MV-4-11 (cell line): ENCODE measurements around the gene EXD3.
A peak's percentile ranks its signal among the peaks of the same experiment; 100 is the strongest.
"Not testable (repeated sequence)": the region's sequence is repeated elsewhere in the genome, so short reads cannot be mapped to it uniquely, and the experiment has no call there.

Experiments
- DNase-seq: peaks from one replicate; lab custom pipeline; 2025; lab: John Stamatoyannopoulos, UW

Gene EXD3

DNA sequence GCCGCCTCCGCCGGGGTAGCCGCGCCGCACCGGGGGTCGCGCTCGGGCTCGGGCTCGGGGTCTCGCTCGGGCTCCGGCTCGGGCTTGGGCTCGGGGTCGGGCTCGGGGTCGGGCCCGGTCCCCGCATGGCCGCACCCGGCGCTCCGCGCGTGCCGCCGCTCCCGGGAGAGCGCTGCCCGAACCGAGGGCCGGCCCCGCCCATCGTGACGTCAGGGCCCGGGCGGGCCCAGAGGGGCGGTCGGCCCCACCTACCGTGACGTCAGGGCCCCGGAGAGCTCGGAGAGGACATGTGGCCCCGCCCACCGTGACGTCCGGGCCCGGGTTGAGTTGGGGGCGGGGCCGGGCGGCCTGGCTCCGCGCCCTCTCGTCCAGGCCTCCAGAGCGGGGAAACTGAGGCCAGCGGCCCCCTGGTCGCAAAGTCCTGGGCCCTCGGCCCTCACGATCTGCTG lies 36.2 kb upstream of the EXD3 start, which contains the start of gene NSMF:
Gene NSMF (minus strand): TSS at position 183 of the 449 bp plus-strand sequence. CDS start 232 bp downstream, outside the sequence.
- peak; percentile 74 for DNase-seq

DNA sequence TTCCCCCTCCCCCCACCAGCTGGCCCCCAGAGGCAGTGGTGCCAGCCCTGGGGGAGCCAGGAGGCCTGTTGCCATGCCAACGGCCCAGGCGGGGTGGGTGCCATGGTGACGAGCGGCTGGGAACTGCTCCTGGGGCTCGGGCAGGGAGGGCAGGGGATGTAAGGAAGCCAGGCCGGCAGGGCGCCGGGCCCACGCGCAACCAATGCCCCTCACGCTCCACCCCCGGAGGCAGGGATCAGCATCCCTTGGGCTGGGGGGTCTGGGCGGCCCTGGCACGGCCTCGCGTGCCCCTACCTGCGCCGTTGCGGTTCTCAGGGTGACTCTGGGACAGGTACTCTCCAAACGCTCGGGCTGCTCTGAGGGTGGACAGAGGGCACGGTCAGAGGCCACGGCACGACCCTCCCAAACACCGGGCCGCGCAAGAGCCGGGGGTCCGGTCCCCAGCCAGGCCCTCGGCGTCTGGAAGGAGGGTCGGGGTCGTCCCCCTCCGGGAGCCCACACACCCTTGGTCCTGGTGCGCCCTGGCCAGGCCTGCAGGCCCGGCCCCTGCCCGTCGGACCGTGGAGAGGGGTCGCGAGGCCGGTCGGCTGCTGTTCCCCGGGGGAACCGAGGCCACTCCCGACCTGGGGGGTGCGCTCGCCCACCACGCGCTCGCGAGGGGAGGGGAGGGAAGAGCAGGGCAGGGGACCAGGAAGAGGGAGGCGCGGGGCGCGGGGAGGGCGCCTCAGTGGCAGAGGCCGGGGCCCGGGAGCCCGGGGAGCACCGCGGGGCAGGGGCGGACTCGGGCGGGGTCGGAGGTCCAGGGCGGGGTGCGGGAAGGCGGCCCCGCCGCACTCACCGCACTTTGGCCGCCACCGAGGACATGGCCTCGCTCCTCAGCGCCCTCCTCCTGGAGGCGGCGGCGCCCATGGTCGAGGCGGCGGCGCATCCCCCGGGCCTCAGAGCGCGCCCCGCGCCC lies 35.5 kb upstream of the EXD3 start:
- no peak for DNase-seq

DNA sequence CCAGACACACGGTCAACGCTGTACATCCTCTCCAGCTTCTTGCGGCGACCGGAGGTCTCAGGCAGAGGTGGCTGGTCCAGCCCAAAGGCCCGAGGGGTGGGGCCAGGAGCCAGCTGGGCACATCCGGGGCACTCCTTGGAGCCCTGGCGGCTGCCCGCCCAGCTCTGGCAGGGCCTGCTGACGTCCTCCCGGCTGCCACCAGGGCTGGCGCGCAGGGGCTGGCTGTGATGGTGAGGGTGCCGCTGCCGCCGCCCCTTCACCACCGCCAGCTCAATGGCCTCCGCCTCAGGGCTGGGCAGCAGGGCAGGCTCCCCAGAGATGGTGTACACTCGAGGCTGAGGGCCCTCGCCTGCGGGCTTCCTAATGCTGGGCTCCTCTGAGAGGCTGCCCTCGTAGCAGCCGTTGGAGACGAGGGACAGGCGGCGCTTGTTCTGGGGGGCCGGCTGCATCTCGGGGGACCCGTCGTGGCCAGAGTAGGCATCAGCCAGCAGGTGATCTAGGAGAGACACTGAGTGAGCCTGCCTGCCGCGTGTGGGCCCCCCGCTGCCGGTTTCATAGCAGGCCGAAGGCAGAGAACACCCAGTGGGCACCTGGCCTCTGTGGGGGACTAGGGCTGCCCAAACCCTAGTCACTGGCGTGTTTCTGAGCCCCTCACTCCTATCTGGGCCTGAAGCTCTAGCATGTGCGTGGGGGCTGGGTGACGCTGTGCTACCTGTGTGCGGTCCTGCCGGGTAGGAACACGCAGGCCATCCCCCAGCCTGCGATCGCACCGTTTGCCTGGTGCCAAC lies 34.6 kb upstream of the EXD3 start:
- DNase-seq = no peak

DNA sequence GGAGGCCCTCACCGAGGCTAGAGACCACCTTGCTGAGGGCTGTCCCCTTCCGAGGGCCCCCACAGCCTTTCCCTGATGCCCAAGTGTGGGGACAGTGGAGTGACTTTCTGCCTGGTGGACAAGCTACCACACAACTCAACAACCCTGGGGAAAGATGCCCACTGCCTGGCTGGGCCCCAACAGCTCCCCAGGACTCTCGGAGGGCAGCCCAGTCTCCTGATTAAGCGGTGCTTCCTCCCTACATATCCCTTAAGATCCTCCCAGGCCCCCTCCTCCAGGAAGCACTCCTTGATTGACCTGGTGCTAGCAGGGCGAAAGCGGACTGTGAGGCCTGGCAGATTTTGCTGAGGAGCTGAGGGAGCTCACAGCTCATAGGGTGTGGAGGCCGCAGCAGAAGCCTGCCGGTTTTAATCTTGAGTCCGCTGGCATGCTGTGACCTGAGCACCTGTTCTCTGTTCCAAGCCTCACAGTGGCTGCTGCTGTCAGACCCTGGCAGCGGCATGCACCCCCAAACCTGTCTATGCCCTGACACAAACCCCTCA lies 34.0 kb upstream of the EXD3 start:
- DNase-seq = no peak

DNA sequence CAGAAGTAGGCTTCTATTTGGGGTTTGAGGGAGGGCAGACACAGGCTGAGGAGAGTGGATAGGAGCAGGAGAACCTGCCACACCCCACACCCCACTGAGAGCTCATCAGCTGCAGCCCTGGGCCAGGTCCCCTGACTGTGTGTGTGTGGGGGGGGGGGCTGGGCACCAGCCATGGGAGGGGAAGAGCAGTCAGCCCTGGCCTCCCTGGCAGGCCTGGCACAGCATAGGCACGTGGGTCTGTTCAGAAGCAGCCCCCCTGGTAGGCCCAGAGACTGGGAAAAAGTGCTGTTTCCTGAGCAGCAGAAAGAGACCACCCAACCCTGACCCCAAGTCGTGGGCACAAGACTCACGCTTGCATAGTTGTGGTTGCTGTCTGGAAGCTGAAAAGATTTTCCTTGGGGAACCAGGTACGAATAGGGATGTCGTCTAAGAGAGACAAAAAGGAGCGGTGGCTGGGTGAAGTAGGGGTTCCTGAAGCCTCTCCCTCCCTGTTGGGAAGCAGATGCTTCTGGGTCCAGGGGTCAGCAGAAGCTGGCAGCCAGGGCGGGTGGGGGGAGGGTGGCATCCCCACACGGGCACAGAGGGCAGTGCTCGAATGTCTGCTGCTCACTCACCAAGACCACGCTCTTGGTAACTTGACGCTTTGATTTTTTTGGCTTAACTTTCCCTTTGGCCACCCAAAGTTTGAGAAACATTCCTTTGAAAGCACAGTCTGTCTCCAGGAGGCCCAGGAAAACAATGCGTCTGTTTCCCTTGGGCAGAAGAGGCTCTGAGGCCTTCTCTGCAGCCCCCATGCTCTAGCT lies 33.3 kb upstream of the EXD3 start:
- no peak for DNase-seq

DNA sequence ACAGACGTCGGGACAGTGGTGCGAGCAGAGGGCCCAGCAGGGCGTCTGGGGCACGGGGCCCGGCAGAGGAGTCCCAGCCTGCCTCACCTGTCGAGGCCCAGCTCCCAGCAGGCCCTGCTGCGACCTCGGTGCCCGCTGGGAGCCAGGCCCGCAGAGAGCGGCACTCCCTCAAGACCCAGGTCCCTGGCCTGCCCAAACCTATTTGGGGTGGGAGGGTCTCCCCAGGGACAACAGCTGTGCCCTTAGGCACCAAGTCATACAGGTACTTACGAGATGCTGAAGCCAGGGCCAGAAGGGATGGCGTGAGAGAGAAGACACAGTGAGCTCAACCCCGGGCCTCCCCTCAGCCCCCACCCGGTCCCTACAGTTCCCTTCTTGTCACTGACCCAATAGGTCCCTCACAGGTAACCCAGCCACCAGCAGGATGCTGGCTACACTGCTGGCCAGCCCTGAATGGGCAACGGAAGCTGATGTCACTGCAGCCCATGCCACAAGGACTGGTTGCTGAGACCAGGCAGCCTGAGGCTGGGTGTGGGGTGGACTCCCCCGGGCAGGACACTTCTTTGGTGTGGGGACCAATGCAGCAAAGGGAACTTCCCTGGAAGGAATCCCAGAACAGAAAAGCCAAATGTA lies 32.5 kb upstream of the EXD3 start:
- no peak for DNase-seq

DNA sequence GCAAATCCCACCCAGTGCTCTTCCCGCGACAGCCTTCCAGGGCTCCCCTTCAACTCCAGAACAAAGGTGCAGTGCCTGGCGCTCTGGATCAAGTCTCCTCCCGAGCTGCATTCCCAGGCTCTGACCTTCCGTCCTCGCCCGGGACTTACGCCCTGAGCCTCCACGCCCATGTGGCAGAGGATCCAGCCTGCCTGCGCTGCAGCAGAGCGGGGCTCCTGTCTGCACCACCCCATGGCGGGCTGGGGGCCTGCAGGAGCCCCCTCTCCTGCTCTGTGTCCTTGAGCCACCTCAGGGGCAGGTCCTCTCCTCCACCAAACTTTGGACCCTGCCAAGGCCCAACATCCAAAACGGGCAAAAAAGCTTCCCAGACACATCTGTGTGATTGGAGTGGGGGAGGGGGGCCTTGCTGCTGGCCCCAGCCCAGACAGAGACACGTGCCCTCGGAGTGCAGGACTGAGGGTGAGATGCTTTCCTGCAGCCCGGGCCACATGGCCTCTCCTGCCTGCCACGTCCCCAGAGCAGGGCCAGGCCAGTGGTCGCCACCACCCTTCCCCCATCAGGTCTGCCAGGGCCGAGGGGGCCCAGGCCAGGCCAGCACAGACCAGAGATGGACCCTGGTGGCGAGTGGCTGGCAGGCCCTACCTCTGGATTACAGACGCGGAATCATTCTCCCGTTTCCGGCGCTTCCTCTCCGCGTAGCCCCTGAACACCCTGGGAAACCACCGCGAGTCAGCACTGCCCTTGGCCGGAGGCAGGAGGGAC lies 31.8 kb upstream of the EXD3 start:
- no peak for DNase-seq

DNA sequence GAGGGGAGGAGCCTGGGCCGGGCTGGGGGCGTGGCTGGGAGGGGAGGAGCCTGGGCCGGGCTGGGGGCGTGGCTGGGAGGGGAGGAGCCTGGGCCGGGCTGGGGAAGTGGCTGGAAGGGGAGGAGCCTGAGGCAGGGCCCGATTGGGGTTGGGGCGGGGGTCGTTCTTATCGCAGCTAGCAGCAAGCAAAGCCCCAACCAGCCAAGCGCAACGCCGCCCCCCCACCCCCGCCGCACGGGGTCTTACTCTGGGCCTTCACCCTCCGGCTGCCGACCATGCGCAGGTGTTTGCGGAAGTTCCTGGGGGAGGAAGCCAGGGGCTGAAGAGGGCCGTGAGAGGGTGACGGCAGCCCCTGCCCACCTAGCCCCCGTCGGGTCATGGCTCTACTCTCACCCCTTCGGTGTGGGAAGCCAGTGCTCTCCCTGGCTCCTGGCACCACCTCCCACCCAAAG lies 31.2 kb upstream of the EXD3 start:
- no peak for DNase-seq

DNA sequence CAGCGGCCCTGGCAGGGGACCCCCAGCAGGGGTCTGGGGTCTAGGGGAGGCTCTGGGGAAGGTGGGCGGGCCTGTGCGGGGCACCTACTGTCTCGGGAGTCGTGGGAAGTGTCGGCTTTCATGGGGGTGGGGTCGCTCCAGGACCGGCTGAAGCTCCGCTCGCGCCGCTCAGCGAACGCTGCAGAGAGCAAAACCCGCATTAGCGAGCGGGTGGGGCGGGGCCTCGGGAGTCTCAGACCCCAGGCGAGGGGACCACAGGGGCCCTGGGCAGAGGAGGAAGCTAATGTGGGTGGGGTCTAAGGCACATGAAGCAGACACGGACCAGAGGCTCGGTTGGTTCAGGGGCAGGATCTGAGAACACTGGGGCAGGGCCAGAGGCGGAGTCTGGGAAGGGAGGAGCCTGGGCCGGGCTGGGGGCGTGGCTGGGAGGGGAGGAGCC lies 30.7 kb upstream of the EXD3 start:
- peak; percentile 30 for DNase-seq

DNA sequence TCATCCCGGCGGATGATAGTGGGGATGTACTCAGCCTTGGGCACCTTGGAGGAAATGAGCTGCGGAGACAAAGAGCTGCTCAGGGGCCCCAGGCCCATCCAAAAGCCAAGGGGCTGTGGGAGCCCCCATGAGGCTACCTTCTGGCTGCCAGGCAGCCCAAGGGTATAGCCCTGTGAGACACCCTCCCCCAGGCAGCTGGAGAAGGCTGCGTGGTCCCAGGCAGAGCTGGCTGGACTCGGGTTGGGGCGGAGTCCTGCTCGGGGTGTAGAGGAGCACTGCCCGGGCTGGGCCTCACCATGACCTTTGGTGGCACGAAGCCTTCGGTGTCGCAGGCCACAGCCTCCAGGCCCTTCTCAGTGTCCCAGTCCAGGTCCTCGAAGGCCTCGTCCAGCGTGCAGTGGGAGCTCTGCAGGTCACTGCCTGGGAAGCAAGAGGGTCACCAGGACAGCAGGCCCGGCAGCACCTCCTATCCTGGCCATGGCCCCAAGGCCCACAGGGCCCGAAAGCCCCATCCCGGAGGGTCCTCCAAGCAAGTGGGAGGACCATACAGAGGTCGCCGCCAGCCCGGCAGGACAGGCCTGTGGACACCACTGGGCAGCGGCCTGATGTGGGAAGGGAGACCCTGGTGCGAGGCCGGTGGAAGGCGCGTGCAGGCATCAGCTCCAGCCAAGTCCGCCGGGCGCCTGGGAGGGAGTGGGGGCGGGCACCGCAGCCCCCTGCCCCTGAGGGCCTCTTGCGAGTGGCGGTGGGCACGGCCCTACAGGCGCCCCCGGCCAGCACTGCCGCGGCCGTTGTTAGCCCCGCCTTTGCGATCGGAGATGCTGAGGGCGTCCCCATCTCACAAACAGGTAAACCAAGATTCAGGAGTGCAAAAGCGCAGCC lies 30.0 kb upstream of the EXD3 start:
- DNase-seq = no peak

DNA sequence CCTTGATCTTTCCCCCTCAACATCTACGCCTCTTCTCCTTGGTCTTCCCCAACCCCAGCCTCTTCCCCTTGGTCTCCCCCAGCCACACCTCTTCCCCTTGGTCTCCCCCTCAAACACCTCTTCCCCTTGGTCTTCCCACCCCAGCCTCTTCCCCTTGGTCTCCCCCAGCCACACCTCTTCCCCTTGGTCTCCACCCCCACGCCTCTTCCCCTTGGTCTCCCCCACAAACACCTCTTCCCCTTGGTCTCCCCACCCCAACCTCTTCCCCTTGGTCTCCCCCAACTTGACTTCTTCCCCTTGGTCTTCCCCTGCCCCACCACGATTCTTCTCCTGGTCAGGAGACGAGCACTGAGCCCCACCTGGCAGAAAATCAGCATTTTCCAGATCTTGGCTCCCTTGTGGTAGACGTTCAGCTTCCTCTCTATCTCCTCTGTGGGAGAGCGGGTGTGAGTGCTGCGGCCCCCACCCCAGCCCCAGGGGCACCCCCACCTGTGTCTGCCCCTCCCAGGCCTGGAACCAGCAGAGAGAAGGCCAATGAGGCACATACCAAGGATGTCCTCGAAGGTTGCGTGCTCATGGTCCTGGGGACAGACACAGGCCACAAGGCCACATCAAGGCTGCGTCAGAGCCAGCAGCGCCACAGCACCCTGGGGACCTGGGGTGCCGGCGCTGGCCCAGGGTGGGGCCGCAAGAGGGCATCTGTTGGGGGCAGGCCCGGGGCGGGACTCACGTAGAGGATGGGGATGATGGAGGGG lies 29.2 kb upstream of the EXD3 start:
- DNase-seq = no peak

DNA sequence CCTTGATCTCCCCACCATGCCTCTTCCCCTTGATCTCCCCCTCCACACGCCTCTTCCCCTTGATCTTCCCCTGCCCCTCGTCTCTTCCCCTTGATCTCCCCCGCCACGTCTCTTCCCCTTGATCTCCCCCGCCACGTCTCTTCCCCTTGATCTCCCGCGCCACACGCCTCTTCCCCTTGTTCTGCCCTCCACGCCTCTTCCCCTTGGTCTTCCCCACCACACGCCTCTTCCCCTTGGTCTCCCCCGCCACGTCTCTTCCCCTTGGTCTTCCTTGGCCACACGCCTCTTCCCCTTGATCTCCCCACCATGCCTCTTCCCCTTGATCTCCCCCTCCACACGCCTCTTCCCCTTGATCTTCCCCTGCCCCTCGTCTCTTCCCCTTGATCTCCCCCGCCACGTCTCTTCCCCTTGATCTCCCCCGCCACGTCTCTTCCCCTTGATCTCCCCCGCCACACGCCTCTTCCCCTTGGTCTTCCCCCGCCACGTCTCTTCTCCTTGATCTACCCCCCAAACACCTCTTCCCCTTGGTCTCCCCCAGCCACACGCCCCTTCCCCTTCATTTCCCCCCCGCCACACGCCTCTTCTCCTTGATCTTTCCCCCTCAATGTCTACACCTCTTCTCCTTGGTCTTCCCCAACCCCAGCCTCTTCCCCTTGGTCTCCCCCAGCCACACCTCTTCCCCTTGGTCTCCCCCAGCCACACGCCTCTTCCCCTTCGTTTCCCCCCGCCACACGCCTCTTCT lies 28.5 kb upstream of the EXD3 start:
- DNase-seq = not testable (repeated sequence)

DNA sequence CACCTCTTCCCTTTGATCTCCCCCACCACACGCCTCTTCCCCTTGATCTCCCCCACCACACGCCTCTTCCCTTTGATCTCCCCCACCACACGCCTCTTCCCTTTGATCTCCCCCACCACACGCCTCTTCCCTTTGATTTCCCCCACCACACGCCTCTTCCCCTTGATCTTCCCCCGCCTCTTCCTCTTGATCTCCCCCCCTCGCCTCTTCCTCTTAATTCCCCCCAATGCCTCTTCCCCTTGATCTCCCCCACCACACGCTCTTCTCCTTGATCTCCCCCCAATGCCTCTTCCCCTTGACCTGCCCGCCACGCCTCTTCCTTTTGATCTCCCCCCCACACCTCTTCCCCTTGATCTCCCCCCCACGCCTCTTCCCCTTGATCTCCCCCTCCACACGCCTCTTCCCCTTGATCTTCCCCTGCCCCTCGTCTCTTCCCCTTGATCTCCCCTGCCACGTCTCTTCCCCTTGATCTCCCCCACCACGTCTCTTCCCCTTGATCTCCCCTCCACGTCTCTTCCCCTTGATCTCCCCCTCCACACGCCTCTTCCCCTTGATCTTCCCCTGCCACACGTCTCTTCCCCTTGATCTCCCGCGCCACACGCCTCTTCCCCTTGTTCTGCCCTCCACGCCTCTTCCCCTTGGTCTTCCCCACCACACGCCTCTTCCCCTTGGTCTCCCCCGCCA lies 27.7 kb upstream of the EXD3 start:
- DNase-seq = not testable (repeated sequence)

DNA sequence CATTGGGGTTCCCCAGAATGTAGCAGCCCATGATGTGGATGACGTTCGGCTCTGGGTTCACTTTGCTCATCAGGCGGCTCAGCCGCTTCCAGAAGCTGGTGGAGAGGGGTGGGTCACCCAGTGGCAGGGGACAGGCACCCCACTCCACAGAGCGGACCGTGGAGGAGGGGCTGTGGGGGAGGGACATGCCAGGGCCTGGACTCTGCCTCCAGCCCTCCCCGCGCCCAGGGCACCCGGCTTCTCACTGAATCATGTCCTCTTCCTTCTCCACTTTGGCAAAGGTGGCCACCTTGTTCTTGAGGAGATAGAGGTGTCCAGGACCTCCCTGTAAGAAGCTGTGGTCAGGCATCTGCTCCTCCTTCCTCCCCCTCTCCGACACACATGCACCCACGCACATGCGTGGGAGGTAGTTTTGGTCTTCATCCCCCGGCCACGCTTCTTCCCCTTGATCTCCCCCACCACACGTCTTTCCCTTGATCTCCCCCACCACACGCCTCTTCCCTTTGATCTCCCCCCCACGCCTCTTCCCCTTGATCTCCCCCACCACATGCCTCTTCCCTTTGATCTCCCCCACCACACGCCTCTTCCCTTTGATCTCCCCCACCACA lies 27.1 kb upstream of the EXD3 start:
- DNase-seq = peak; percentile 26

DNA sequence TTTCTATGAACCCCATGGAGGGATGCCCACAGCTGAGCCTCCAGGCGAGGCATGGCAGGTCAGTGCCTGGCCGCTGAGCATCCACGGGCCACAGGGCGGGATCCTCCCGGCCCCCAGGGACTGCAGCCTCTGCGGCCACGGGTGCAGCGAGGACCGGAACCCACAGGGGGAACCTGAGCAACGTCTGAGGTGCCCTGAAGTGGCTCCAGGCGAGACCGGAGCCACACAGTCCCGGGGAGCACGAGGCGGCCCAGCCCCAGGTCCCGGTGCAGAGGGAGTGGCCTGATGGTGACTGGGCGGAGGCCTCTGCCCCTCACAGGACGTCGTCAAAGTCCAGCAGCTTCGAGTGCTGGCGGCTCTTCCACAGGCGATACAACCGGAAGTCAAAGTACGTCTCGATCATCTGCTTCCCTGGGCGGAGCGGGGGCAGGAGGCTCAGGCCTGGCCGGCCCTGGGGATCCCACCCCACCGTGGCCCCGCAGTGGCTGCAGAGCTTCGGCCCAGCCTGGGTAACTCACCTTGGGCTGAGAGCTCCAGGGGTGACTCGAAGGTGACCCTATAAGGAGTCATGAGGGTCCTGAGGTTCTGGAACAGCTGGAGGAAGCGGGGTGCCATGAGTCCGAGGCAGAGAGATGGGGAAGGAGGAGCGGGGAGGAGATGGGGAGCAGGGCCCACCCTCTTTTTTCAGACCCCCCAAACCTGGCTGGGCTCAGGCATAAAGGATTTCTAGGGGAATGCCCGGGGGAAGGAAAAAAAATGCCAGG lies 26.3 kb upstream of the EXD3 start:
- no peak for DNase-seq

DNA sequence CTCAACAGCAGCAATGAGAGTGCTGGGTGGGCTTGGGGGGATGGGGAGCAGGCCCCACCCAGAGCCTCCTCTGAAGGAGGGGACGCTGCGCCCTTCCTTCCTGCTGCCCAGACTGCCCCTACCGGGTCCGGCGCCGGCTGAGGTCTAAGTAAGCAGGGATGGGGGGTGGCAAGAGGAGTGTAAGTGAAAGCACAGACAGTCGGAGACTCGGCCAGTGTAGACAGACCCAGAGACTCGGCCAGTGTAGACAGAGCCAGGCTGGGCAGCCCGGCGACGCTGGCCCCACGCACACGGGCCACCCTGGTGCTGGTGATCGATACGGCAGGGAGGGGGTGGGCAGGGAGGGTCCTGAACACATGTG lies 25.6 kb upstream of the EXD3 start:
- no peak for DNase-seq
